Muscle layer of duodenum (tissue), 2 donors: ENCODE data around the gene SETD5.

Experiments used
- H3K27ac ChIP-seq: one replicate; pipeline ENCODE4 v1.7.0; 2013; ENCODE audit warnings: mild to moderate bottlenecking, low read length
- H3K27me3 ChIP-seq: one replicate; pipeline ENCODE4 v1.7.0; 2013; ENCODE audit warnings: low read depth, mild to moderate bottlenecking, control low read depth, low read length
- H3K36me3 ChIP-seq, 2 donors: one replicate each; pipeline ENCODE4 v1.7.0; 2013; ENCODE audit warnings: low read length in 2 of 2, control low read depth in 1 of 2, mild to moderate bottlenecking in 1 of 2; ENCODE audit not compliant: insufficient read depth in 2 of 2, control insufficient read depth in 1 of 2
- H3K4me1 ChIP-seq, 2 donors: one replicate each; pipeline ENCODE4 v1.7.0; 2013; ENCODE audit warnings: low read length in 2 of 2, mild to moderate bottlenecking in 2 of 2, control low read depth in 1 of 2, moderate library complexity in 1 of 2; ENCODE audit not compliant: insufficient read depth in 2 of 2, control insufficient read depth in 1 of 2
- H3K4me3 ChIP-seq, 2 donors: one replicate each; pipeline ENCODE4 v1.7.0; 2013; ENCODE audit warnings: low read length in 2 of 2, low read depth in 1 of 2, mild to moderate bottlenecking in 1 of 2
- H3K9me3 ChIP-seq, 2 donors: one replicate each; pipeline ENCODE4 v1.7.0; 2013; ENCODE audit warnings: low read length in 2 of 2, control low read depth in 1 of 2, mild to moderate bottlenecking in 1 of 2; ENCODE audit not compliant: control insufficient read depth in 1 of 2
- donor health status: healthy.

The SETD5 gene, protein sequence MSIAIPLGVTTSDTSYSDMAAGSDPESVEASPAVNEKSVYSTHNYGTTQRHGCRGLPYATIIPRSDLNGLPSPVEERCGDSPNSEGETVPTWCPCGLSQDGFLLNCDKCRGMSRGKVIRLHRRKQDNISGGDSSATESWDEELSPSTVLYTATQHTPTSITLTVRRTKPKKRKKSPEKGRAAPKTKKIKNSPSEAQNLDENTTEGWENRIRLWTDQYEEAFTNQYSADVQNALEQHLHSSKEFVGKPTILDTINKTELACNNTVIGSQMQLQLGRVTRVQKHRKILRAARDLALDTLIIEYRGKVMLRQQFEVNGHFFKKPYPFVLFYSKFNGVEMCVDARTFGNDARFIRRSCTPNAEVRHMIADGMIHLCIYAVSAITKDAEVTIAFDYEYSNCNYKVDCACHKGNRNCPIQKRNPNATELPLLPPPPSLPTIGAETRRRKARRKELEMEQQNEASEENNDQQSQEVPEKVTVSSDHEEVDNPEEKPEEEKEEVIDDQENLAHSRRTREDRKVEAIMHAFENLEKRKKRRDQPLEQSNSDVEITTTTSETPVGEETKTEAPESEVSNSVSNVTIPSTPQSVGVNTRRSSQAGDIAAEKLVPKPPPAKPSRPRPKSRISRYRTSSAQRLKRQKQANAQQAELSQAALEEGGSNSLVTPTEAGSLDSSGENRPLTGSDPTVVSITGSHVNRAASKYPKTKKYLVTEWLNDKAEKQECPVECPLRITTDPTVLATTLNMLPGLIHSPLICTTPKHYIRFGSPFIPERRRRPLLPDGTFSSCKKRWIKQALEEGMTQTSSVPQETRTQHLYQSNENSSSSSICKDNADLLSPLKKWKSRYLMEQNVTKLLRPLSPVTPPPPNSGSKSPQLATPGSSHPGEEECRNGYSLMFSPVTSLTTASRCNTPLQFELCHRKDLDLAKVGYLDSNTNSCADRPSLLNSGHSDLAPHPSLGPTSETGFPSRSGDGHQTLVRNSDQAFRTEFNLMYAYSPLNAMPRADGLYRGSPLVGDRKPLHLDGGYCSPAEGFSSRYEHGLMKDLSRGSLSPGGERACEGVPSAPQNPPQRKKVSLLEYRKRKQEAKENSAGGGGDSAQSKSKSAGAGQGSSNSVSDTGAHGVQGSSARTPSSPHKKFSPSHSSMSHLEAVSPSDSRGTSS (N-terminal part only)

DNA sequence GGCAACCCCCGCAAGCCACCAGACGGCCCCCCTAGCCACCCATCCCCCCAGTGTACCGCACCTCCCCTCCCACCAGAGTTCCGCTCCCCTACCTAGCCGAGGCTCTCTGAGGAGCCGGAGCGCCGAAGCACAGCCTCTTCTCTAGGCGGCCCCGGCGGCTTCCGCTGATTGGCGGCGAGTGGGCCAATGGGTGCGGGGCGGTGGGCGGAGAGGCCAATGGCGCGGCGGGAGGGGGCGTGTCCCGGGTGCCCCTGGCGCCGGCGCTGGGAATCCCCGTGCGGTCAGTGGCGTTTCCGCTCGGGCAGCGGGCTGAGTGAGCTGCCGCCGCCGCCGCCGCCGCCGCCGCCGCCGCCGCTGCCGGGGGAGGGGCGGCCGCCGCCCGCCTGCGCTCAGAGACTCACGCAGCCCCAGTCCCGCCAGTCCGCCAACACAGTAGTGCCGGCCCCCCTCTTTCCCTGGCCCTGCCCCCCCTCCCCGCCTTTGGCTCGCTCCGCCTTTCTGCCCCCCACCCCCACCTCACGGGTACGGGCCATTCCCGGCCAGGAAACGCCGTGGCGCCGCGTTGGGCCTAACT lies at the start of gene SETD5:
TSS of gene SETD5 (plus strand) at position 284 of the 574 bp plus-strand sequence. CDS start 31,324 bp downstream, outside the sequence.
- peak within 1 kb of the TSS; percentile 99 for H3K27ac ChIP-seq
- H3K9me3 ChIP-seq, result no peaks in the 10 kb centered on the region
- peaks cover 21 to 66% of the 10 kb centered on the region in 2 donors for H3K4me1 ChIP-seq
- H3K36me3 ChIP-seq, result peaks cover 14 to 15% of the 10 kb centered on the region in 2 donors
- peak within 1 kb of the TSS; percentile 77 to 96 for H3K4me3 ChIP-seq
- no peaks in the 10 kb centered on the region for H3K27me3 ChIP-seq

DNA sequence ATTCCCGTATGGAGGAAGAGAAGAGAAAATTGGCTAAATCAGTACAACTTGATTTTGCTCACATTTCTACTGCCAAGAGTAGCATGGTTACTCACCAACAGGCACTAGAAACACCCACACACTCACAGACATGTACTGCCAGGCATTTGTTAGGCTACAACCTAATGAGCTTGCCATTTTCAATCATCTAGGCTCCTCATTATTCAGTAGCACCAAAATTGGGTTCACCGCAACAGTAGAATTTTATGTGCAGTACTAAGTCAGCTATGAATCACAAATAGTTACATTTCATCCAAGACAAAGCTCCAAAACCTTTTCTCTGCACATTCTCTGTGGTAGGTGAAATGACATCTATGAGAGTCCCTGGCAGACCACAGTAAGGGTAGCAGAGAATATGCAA lies 49.5 kb upstream of the SETD5 start:
- no peaks in the 10 kb centered on the region for H3K36me3 ChIP-seq
- no peaks in the 10 kb centered on the region for H3K27me3 ChIP-seq
- H3K4me3 ChIP-seq, result no peak overlapping the region
- H3K9me3 ChIP-seq, result no peaks in the 10 kb centered on the region
- peaks cover 0 to 2% of the 10 kb centered on the region in 2 donors for H3K4me1 ChIP-seq
- no peak overlapping the region for H3K27ac ChIP-seq

DNA sequence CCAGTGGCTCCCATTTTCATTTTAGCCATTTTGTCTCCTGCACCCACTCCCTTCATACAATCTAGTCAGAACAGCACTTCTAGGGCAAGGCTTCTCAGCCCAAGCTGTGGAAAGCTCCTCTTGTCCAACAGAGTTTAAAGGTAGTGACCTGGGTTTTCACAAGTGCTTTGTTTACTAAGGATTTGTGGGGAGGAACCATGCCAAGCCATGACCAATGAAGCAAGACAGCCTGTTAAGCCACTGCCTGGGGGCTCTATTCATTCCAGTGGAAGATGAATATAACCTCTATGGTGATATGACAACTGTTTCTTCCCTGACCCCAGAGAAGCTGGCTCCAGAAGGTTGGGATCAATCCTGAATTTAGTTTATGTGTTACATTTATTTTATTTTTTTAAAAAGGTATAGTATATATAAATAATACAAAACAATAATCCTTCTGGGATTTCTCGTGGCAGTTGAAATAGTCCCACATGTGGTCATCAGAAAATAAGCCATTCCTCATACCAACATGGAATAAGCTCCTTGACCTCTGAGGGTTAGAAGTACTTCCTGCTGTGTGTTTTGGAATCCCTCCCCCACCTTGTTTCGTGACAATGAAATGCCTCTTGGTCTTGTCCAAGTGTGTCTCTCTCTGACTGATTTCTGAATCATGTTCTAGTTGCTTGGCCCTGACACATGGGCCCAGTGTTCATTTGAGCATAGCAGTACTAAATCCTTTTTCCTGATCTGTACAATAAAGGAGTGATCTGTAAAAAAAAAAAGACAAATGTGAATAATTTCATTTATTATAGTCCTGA lies 47.9 kb upstream of the SETD5 start:
- H3K4me3 ChIP-seq, result no peak overlapping the region
- H3K36me3 ChIP-seq, result no peaks in the 10 kb centered on the region
- peaks cover 0 to 6% of the 10 kb centered on the region in 2 donors for H3K4me1 ChIP-seq
- no peaks in the 10 kb centered on the region for H3K9me3 ChIP-seq
- H3K27ac ChIP-seq, result no peak overlapping the region
- no peaks in the 10 kb centered on the region for H3K27me3 ChIP-seq

DNA sequence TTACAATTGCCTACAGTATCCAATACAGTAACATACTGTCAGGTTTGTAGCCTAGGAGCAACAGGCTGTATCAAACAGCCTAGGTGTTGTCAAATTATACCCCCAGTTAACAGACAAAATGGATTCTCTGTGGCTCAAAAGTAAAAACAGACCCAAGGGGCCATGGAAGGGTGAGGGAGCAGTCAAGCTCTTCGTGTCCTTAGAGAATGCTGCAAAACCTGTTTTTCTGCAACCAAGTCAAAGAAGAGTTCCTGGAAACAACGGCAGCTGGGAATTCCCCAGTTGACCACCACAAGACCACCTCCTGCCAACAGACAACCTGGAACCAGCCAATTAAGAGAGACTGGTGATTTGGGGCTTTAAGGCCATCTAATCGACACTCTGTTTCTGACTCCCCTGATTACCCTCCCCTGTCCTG lies 45.7 kb upstream of the SETD5 start:
- no peaks in the 10 kb centered on the region for H3K9me3 ChIP-seq
- no peak overlapping the region for H3K27ac ChIP-seq
- no peaks in the 10 kb centered on the region for H3K27me3 ChIP-seq
- no peak overlapping the region for H3K4me3 ChIP-seq
- H3K36me3 ChIP-seq, result no peaks in the 10 kb centered on the region
- peaks cover 0 to 6% of the 10 kb centered on the region in 2 donors for H3K4me1 ChIP-seq

DNA sequence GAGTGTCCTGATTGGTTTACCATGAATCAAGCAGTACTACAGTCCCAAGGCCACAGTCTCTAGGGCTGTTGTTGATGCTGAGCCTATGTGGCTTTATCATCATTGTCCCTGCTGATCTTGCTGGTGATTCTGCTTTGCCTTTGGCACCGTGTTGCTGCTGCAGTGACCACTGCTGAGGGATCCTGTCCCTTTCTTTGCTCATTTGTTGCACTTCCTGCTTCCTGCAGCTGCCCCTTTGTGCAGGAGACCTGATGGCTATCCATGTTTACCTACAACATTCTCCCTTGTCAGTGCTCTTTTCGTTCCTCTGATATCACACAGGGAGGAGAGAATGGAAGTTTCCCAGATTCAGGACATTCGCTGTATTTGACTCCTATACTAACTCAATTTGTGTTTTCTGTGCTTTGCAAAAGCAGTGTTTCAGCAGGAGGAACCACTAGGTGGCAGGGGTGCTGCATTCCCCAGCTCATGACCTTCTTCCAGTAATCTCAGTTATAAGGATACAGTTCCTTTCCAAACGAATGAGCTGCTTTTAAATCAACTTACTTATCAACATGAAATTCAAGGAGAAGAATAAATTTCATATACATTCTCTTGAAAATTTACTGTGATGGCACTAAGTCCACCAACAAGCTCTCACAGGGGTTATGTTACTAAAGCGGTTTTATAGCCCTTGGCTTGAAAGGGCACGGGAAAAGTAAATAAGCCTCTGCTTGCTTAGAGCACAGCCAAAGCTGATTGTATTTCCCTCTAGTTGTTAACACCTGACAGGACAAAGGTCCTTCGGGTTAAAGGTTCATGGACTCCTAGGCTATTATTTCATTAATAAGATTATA lies 44.3 kb upstream of the SETD5 start:
- H3K27ac ChIP-seq, result peak overlapping the region; percentile 39
- peaks cover 0 to 6% of the 10 kb centered on the region in 2 donors for H3K4me1 ChIP-seq
- H3K9me3 ChIP-seq, result no peaks in the 10 kb centered on the region
- no peak overlapping the region for H3K4me3 ChIP-seq
- H3K36me3 ChIP-seq, result no peaks in the 10 kb centered on the region
- no peaks in the 10 kb centered on the region for H3K27me3 ChIP-seq

DNA sequence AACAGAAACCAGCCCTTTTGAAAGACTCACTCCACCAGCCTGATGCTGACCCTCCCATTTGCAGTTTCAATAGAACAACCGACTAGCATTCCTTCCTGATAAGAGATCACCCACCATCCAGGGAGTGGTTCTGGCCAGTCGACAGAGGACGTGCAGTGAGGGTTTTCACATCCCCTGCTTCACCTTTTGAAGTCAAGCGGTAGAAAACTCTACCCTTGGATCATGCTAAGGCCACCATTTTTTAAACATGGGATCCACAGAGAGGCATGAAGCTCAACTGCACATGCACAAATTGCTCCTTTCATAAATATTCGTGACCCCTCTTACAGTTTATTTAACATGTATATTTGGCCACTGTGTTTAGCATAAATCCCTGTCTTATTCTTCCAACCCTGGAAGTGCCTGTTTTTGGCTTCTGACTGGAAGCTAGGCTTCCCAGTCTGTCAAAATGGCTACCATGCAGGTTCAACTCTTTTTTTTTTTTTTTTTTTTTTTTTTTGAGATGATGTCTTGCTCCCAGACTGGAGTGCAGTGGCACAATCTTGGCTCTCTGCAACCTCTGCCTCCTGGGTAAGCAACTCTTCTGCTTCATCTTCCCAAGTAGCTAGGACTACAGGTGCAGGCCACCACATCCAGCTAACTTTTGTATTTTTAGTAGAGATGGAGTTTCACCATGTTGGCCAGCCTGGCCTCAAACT lies 35.6 kb upstream of the SETD5 start:
- Histone ChIP-seq H3K27me3 (no peaks in the 10 kb centered on the region), H3K9me3 (no peaks in the 10 kb centered on the region), H3K4me1 (peaks cover 3 to 16% of the 10 kb centered on the region in 2 donors), H3K27ac (no peak overlapping the region), H3K36me3 (peaks cover 12% of the 10 kb centered on the region in 2 donors), H3K4me3 (peak overlapping the region; percentile 79 to 93)

DNA sequence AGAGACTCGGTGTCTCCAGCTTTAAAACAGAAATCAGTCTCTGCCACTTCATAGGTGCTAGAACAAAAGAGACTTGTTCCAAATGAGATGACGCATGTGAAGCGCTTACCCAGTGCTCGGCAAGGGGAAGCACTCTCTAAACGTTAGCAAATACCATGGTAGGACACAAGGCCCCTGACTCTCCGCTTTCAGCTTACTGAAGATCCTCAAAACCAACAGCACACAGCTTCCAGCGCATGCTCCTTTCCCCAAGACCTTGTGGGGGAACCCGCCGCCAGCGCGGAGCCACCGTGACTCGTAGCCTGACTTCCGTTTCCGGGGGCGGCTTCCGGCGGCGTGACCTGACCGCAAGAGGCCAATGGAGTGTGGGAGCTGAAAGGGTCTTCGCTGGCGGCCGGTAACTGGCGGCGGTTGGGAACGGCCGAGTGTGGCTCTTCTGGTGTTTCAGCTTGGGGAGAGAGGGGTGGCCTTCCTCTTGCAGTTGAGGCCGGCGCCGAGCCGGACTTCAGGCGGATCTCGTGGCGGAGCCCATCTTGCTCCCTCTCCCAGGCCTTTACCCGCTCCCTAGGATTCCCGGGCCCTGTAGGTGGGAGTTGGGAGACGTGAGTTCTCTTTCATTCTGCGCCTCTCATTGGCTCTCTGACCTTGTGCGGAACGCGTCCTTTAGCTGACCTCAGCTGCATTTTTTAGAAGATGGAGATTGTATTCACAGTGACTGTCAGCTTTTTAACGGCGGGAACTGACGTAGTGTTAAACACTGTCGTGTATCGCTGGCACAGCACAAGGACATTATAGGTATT lies 34.5 kb upstream of the SETD5 start, which contains the start of gene THUMPD3:
TSS of gene THUMPD3 (plus strand) at position 324 of the 800 bp plus-strand sequence. CDS start 2,015 bp downstream, outside the sequence.
- no peaks in the 10 kb centered on the region for H3K9me3 ChIP-seq
- peaks cover 3 to 16% of the 10 kb centered on the region in 2 donors for H3K4me1 ChIP-seq
- H3K27ac ChIP-seq, result peak within 1 kb of the TSS; percentile 95
- H3K36me3 ChIP-seq, result peaks cover 21 to 22% of the 10 kb centered on the region in 2 donors
- peak within 1 kb of the TSS; percentile 79 to 93 for H3K4me3 ChIP-seq
- H3K27me3 ChIP-seq, result no peaks in the 10 kb centered on the region

DNA sequence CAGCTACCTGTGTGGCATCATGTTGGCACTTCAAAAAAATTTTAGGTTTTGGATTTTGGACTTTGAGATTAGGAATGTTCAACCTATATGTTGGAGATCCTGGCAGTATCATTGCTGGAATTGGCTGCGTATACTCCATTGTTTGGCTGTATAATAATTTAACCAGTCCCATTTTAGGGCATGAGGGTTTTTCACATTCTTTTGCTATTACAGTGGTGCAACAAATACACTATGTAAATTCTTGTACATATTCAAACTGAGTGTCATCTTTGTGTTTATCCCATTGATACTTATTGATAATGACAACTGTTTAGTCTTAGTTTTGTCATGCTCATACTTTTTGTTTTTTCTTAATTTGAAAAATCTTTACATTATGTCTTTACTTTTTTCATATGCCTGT lies 27.9 kb upstream of the SETD5 start:
- Histone ChIP-seq H3K36me3 (peaks cover 51 to 69% of the 10 kb centered on the region in 2 donors), H3K4me1 (peaks cover 0 to 6% of the 10 kb centered on the region in 2 donors), H3K9me3 (no peaks in the 10 kb centered on the region), H3K27me3 (no peaks in the 10 kb centered on the region), H3K4me3 (no peak overlapping the region), H3K27ac (no peak overlapping the region)

DNA sequence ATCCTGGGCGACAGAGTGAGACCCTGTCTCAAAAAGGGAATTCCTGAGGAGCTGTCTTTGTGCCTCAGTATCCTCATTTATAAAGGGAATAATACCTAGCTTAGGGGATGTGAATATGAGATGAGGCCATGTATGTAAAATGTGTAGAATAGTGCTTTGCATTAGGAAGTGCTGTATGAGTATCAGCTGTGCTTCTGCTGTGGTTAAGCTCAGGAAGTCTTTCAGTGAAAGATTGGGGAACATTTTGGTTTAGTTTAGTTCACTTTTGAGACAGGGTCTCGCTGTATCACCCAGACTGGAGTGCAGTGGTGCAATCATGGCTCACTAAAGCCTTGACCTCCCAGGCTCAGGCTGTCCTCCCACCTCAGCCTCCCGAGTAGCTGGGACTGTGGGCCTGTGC lies 23.9 kb upstream of the SETD5 start:
- no peak overlapping the region for H3K4me3 ChIP-seq
- H3K36me3 ChIP-seq, result peaks cover 64 to 76% of the 10 kb centered on the region in 2 donors
- H3K9me3 ChIP-seq, result no peaks in the 10 kb centered on the region
- H3K27ac ChIP-seq, result no peak overlapping the region
- no peaks in the 10 kb centered on the region for H3K4me1 ChIP-seq
- no peaks in the 10 kb centered on the region for H3K27me3 ChIP-seq
